Measurements from ENCODE around the gene KLHL8.

The KLHL8 gene

DNA sequence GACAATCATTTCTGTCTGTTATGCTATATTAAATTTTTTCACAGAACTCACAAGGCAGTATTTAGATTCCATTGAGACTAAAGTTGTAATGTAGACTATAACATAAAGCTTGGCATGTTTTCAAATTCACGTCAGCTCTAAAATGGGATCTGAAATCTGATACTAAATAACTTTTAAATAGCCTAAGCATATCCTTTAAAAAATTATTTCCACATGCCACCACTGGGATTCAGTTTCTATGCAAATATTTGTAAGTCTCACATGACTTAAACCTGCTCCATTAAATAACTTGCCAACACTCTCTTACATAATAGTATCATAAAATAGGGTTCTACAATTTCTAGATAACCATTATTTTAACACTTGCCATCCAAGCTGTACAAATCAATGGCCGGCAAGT is 32.4 kb downstream of the KLHL8 start:
- TF ChIP-seq, protein P1, sequence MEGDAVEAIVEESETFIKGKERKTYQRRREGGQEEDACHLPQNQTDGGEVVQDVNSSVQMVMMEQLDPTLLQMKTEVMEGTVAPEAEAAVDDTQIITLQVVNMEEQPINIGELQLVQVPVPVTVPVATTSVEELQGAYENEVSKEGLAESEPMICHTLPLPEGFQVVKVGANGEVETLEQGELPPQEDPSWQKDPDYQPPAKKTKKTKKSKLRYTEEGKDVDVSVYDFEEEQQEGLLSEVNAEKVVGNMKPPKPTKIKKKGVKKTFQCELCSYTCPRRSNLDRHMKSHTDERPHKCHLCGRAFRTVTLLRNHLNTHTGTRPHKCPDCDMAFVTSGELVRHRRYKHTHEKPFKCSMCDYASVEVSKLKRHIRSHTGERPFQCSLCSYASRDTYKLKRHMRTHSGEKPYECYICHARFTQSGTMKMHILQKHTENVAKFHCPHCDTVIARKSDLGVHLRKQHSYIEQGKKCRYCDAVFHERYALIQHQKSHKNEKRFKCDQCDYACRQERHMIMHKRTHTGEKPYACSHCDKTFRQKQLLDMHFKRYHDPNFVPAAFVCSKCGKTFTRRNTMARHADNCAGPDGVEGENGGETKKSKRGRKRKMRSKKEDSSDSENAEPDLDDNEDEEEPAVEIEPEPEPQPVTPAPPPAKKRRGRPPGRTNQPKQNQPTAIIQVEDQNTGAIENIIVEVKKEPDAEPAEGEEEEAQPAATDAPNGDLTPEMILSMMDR (IDR thresholded peaks at IDR 0.05; ENCODE audit: low read depth, low read length, missing control alignments): no peak
- no peak overlapping the region for H3K4me3 ChIP-seq (replicated peaks; ENCODE audit: low read depth, low read length)
- peak; percentile 73 for DNase-seq (ENCODE audit: extremely low read depth, low read depth)

DNA sequence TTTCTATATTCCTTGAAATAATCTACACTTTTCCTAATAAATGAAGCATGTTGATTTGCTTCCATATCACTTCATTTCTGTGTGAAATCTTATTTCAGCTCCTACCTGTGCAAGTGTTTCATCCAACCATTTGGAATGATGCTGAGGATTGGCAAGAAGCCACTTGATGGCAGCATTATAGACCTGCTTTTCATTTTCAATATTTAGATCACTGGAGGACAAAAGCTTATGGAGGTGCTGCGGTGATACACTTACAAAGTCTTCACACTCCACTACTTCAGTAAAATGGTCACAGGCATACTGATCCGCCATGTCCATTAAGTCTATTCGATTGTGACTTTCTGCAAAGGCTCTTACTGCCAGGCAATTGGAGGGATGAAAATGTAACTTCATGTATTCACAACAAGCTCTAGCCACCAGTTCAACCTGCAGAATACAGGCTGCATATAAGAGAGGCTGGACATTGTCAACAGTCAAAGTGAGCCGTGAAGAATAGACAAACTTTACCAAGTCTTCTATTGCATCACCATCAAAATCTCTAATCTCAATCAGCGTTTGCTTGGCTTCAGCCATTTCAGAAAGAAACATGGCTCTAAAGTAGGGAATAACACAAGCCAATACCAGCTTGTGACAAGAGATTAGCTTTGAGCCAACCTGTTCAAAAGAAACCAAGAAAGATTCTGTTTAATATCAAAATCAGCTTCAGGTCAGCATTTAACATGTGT is 35.1 kb downstream of the KLHL8 start:
- no peak for DNase-seq (ENCODE audit: extremely low read depth, low read depth)
- TF ChIP-seq, protein P1 (IDR thresholded peaks at IDR 0.05; ENCODE audit: low read depth, low read length, missing control alignments): no peak
- no peak overlapping the region for H3K4me3 ChIP-seq (replicated peaks; ENCODE audit: low read depth, low read length)

DNA sequence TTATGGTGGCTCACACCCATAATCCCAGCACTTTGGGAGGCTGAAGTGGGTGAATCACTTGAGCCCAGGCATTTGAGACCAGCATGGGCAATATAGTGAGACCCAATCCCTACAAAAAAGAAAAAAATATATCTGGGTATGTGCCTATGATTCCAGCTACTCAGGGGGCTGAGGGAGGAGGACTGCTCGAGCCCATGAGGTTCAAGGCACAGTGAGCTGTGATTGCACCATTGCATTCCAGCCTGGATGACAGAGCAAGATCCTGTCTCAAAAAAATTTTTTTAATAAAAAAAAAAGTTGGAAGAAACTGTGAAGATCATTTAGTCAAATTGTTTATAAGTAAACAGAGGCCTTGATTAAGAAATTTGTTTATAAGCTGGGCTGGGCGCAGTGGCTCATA is 39.7 kb downstream of the KLHL8 start:
- H3K4me3 ChIP-seq (replicated peaks; ENCODE audit: low read depth, low read length): no peak overlapping the region
- DNase-seq (ENCODE audit: extremely low read depth, low read depth): no peak
- TF ChIP-seq, protein P1 (IDR thresholded peaks at IDR 0.05; ENCODE audit: low read depth, low read length, missing control alignments): no peak

DNA sequence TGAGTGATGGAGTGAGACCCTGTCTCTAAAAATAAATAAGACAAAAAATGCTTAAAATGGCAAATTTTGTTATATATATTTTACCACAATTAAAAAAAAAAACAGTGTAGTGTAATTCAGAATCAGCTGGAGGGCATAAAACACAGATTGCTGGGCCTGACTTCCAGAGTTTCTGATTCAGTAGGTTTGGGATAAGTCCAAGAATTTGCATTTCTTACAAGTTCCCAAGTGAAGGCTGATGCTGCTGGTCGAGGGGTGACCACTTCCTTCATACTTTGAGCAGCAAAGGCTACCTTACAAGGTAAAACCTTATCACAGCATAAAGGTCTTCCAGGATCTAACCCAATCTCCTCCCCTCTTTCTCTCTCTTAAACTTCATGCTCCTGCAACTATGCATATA is 40.7 kb downstream of the KLHL8 start:
- H3K4me3 ChIP-seq (replicated peaks; ENCODE audit: low read depth, low read length): no peak overlapping the region
- TF ChIP-seq, protein P1 (IDR thresholded peaks at IDR 0.05; ENCODE audit: low read depth, low read length, missing control alignments): no peak
- DNase-seq (ENCODE audit: extremely low read depth, low read depth): peak; percentile 15

DNA sequence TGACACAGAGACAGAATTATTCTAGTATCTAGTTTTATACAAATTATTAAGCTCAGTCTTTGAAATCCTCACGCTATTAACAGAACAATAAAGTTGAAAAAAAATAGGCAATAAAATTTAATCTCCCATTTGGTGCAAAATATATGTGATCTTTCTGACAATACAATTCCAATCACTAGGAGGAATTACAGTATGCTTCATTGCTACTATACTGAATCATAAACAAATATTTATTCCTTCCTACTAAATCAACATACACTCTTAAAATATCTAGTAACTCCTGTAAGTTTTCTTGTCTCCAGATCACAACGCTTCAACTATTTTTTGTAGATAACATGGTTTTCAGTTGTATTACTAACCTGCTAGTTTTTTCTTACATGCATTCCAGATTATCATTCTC is 45.7 kb downstream of the KLHL8 start:
- no peak for DNase-seq (ENCODE audit: extremely low read depth, low read depth)
- H3K4me3 ChIP-seq (replicated peaks; ENCODE audit: low read depth, low read length): no peak overlapping the region
- TF ChIP-seq, protein P1 (IDR thresholded peaks at IDR 0.05; ENCODE audit: low read depth, low read length, missing control alignments): no peak

DNA sequence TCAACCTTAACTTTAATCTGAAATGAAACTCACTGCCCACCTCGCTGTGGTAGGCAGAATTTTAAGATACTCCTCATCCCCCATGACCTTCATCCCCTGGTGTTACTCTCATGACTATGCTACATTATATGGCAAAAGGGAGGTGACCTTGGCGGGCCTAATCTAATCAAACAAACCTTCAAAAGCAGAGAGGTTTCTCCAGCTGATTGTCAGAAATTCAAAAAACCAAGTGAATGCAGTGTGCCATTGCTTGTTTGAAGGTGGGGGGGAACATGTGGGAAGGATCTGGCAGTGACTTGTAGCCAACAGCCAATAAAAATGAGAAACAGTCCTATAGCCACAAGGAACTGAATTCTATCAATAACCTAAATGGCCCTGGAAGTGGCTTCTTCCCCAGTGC is 48.5 kb downstream of the KLHL8 start:
- no peak overlapping the region for H3K4me3 ChIP-seq (replicated peaks; ENCODE audit: low read depth, low read length)
- DNase-seq (ENCODE audit: extremely low read depth, low read depth): no peak
- TF ChIP-seq, protein P1 (IDR thresholded peaks at IDR 0.05; ENCODE audit: low read depth, low read length, missing control alignments): no peak
